Esophagus muscularis mucosa (tissue), 4 donors: ENCODE results near the gene KRT77.

Source experiments
- CTCF ChIP-seq, 3 experiments: fragments of 200-600 bp in 2 of 3; fragments of 450-650 bp in 1 of 3; sonication (generic) in 2 of 3; IDR thresholded peaks; one replicate each; pipeline ENCODE4 v1.5.1; 2017 to 2019; ENCODE audit warnings: antibody characterized with exemption in 3 of 3, mild to moderate bottlenecking in 2 of 3, moderate library complexity in 1 of 3
- EP300 ChIP-seq: sonication (generic); formaldehyde crosslinking; IDR thresholded peaks from one replicate; pipeline ENCODE4 v1.6.1; 2017; ENCODE audit warnings: antibody characterized with exemption
- POLR2A ChIP-seq: fragments of 450-650 bp; IDR thresholded peaks from one replicate; pipeline ENCODE4 v1.6.1; 2017; ENCODE audit warnings: antibody characterized with exemption, moderate library complexity, mild to moderate bottlenecking, low read depth
- POLR2AphosphoS5 ChIP-seq, 2 donors: sonication (generic); formaldehyde crosslinking; IDR thresholded peaks; one replicate each; pipeline ENCODE4 v1.6.1; 2017; ENCODE audit warnings: antibody characterized with exemption in 2 of 2

GRCh38 chr12:52730793-52731192 lies 27.5 kb upstream of the KRT77 start:
- TF ChIP-seq CTCF (IDR thresholded peaks at IDR 0.05) (no peak), EP300 (no peak), POLR2A (no peak), POLR2AphosphoS5 (IDR thresholded peaks at IDR 0.05) (no peak)
